Thoracic aorta (tissue), 2 donors: ENCODE results near the gene C19orf85. TPM values are rescaled to one million over a fixed set of nuclear protein-coding genes. Genes with fewer than 3 reads are reported as not detected.

Experiments
- ATAC-seq: fragments of 150-250 bp; one replicate; pipeline ENCODE4 v1.8.0; 2017; ENCODE audit warnings: low read depth; ENCODE audit not compliant: insufficient number of reproducible peaks, low FRiP score
- DNase-seq: peaks from one replicate; pipeline ENCODE4 v3.0.0-alpha.2; 2020; ENCODE audit warnings: low spot score
- H3K27ac ChIP-seq, 2 donors: fragments of 200-600 bp; sonication (generic); 1 replicate in 1 of 2; 2 replicates in 1 of 2; pipeline ENCODE4 v1.5.1; 2016; ENCODE audit warnings: mild to moderate bottlenecking in 2 of 2, moderate library complexity in 2 of 2
- H3K27me3 ChIP-seq: fragments of 200-600 bp; sonication (generic); replicated peaks from 2 replicates; pipeline ENCODE4 v1.6.0; 2016; ENCODE audit warnings: mild to moderate bottlenecking; ENCODE audit not compliant: insufficient read depth
- H3K36me3 ChIP-seq: fragments of 200-600 bp; sonication (generic); one replicate; pipeline ENCODE4 v1.5.1; 2016
- H3K4me1 ChIP-seq, 2 donors: fragments of 200-600 bp; sonication (generic); 1 replicate in 1 of 2; 2 replicates in 1 of 2; pipeline versions ENCODE4 v1.5.1 to v1.6.0; 2016; ENCODE audit warnings: low read depth in 2 of 2, mild to moderate bottlenecking in 1 of 2; ENCODE audit not compliant: control insufficient read depth in 1 of 2
- H3K4me3 ChIP-seq: fragments of 200-600 bp; sonication (generic); 2 replicates; pipeline ENCODE4 v1.5.1; 2016; ENCODE audit warnings: mild to moderate bottlenecking
- H3K9me3 ChIP-seq: fragments of 200-600 bp; sonication (generic); 2 replicates; pipeline ENCODE4 v1.5.1; 2016
- total RNA-seq, 2 donors: library from RNA; depleted of rRNA; stranded (reverse); fragments of >200 nt; gene quantifications; one replicate each; pipeline versions ENCODE4 v1.1.0 to v1.2.3, GENCODE V29; 2016
- TF ChIP-seq, protein P1 (sequence below): fragments of 200-600 bp; sonication (generic); IDR thresholded peaks from one replicate; pipeline ENCODE4 v1.5.1; 2019; ENCODE audit warnings: antibody characterized with exemption

C19orf85 gene
- total RNA-seq, 2 donors from 2014 or later, result not detected

DNA sequence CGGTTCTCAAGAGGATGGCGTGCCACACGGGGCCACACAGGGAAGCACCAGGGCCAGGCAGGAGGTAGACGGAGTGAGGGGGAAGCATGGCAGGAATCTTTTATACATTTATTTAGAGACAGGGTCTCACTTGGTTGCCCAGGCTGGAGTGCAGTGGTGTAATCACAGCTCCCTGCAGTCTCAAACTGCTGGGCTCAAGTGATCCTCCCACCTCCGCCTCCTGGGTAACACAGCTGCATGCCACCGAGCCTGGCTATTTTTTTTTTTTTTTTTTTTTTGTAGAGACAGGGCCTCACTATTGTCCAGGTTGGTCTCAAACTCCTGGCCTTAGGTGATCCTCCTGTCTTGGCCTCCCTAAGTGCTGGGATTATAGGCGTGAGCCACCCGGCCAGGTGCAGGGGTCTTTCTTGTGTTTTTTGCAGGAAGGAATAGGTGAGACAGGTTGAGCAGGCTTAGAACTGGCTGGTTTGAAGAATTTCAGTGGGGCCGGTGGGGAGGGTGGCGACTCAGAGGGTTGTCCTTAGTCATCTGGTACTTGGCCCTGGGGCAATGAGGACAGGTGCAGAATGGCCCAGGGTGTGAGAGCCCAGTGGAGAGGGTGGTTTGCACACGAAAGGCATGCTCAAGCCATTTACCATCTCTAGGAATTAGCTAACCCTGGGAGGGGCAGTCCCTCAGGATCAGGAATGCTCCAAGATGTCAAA lies 31.2 kb upstream of the C19orf85 start:
- no peak overlapping the region for H3K27ac ChIP-seq
- TF ChIP-seq, protein P1, sequence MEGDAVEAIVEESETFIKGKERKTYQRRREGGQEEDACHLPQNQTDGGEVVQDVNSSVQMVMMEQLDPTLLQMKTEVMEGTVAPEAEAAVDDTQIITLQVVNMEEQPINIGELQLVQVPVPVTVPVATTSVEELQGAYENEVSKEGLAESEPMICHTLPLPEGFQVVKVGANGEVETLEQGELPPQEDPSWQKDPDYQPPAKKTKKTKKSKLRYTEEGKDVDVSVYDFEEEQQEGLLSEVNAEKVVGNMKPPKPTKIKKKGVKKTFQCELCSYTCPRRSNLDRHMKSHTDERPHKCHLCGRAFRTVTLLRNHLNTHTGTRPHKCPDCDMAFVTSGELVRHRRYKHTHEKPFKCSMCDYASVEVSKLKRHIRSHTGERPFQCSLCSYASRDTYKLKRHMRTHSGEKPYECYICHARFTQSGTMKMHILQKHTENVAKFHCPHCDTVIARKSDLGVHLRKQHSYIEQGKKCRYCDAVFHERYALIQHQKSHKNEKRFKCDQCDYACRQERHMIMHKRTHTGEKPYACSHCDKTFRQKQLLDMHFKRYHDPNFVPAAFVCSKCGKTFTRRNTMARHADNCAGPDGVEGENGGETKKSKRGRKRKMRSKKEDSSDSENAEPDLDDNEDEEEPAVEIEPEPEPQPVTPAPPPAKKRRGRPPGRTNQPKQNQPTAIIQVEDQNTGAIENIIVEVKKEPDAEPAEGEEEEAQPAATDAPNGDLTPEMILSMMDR, result no peak

DNA sequence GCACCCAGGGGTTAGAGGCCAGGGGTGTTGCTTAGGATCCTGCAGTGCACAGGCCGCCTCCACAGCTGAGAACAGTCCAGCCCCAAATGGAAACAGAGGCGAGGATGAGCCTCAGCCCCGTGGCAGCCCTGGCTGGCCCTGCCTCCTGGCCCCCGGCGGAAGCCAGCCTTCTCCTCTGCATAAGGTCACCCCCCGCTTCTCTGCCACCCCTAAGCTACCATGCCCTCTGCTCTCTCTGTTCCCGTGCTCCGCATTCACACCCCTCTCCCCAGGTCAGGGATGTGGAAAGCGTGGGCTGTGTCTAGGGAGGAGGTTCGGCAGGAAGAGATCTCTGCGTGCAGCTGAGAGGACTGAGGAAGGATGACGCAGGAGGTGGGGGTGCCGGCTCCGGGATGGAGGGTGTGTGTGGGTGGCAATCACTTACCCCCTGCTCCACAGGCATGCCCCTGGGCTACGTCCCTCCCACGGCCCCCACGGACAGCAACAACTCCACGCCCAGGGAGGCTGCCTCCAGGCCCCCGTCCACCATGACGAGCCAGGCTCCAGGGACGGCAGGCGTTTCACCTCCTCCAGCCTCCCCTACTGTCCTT lies 29.7 kb upstream of the C19orf85 start:
- no peak overlapping the region for H3K27ac ChIP-seq
- H3K4me3 ChIP-seq, result peak overlapping the region; percentile 34
- TF ChIP-seq, protein P1, result no peak
- H3K4me1 ChIP-seq, result no peaks in the 10 kb centered on the region
- no peak for ATAC-seq
- H3K36me3 ChIP-seq, result no peaks in the 10 kb centered on the region
- H3K27me3 ChIP-seq, result no peaks in the 10 kb centered on the region
- DNase-seq, result no peak
- no peaks in the 10 kb centered on the region for H3K9me3 ChIP-seq

More for the DNA sequence above, 31.2 kb upstream of the C19orf85 start:
- no peaks in the 10 kb centered on the region for H3K9me3 ChIP-seq
- H3K27me3 ChIP-seq, result no peaks in the 10 kb centered on the region
- H3K4me1 ChIP-seq, result no peaks in the 10 kb centered on the region
- no peak for DNase-seq
- no peak overlapping the region for H3K4me3 ChIP-seq
- no peaks in the 10 kb centered on the region for H3K36me3 ChIP-seq
- ATAC-seq, result no peak

DNA sequence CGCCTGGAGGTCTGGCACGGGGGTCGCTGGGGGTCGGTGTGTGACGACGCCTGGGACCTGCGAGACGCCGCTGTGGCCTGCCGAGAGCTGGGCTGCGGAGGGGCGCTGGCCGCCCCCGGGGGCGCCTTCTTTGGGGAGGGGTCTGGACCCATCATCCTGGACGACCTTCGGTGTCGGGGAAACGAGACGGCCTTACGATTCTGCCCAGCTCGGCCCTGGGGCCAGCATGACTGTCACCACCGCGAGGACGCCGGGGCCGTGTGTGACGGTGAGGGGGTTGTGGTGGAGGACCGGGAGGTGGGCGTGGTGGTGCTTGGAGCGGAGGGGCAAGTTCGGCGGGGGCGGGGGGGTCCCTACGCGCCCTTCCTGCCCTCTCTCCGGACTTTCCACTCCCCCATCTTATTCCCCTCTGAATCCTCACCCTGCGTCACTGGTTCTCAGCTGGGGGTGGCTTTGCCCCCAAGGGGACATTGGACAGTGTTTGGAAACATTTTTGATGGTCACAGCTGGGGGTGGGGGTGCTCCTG lies 29.2 kb upstream of the C19orf85 start:
- H3K4me3 ChIP-seq, result no peak overlapping the region
- H3K9me3 ChIP-seq, result no peaks in the 10 kb centered on the region
- ATAC-seq (no peak), DNase-seq (no peak)
- TF ChIP-seq, protein P1, result no peak
- H3K4me1 ChIP-seq, result no peaks in the 10 kb centered on the region
- no peaks in the 10 kb centered on the region for H3K27me3 ChIP-seq
- no peak overlapping the region for H3K27ac ChIP-seq
- H3K36me3 ChIP-seq, result no peaks in the 10 kb centered on the region

DNA sequence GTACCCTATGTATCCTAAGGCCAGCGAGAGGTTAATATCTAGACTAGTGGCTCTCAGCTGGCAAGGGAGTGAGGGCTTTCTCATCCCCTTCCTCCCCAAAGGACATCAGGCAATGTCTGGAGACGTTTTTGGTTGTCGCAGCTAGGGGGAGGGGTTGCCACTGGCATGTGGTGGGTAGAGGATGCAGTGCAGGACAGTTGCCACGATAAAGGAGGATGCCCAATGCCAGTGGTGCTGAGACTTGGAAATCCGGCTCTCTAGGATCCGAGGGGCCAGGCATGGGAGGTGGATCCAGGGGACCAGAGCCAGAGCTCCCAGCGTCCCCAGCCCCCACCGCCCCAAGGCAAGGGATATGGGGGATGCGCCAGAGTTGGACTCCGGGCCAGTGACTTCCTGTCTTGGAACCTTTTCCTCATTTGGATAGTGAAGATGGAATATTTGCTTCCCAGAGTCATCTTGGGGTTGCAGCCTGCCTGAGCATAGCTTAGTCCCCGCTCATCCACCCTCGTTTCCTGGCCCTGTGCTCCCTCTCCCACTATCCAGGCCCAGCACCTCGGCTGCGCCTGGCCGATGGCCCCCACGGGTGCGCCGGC lies 28.6 kb upstream of the C19orf85 start:
- Histone ChIP-seq H3K27ac (no peak overlapping the region), H3K27me3 (no peaks in the 10 kb centered on the region), H3K4me1 (peaks cover 3 to 4% of the 10 kb centered on the region in 2 donors), H3K9me3 (no peaks in the 10 kb centered on the region), H3K4me3 (no peak overlapping the region), H3K36me3 (no peaks in the 10 kb centered on the region)
- TF ChIP-seq, protein P1, result no peak
- DNase-seq (no peak), ATAC-seq (no peak)

DNA sequence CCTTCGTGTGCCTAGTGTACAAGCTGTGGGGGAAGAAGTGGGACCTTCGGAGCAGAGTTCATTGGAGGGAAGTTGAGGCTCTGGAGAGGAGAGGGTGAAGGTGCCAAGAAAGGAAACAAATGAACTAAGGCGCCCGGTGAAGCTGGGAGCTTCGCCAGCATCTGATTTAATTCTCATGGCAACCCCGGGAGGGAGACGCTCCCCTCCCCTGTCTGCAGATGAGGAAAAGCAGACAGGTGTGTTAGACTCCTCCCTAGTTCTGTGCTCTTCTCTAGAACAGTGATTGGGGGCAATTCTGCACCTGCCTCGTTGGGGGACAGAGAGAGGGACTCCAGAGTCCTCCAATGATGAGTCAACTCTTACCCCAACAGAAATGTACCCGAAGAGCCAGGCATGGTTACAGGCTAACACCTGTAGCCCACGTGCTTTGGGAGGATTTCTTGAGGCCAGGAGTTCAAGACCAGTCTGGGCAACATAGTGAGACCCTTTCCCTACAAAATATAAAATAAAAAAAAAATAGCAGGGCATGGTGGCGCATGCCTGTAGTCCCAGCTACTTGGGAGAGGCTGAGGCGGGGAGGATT lies 27.9 kb upstream of the C19orf85 start:
- no peaks in the 10 kb centered on the region for H3K36me3 ChIP-seq
- peaks cover 7 to 10% of the 10 kb centered on the region in 2 donors for H3K4me1 ChIP-seq
- DNase-seq, result no peak
- TF ChIP-seq, protein P1, result no peak
- H3K4me3 ChIP-seq, result no peak overlapping the region
- H3K9me3 ChIP-seq, result no peaks in the 10 kb centered on the region
- H3K27me3 ChIP-seq, result no peaks in the 10 kb centered on the region
- no peak for ATAC-seq
- no peak overlapping the region for H3K27ac ChIP-seq
